ENCODE measurements around the gene DCTD.
"Not testable (repeated sequence)": the region's sequence is repeated elsewhere in the genome, so short reads cannot be mapped to it uniquely, and the experiment has no call there.

DCTD gene

GRCh38 chr4:182921608-182922007, 4.4 kb upstream of the DCTD start:
- no peak for DNase-seq (ENCODE audit: low read depth)

- no peak for DNase-seq (ENCODE audit: low read depth)
These were observed 3.5 kb upstream of the DCTD start for GRCh38 chr4:182920676-182921075.

- DNase-seq (ENCODE audit: low read depth): peak; percentile 19
These were observed 1.7 kb upstream of the DCTD start for GRCh38 chr4:182918791-182919302.

- no peak for DNase-seq (ENCODE audit: low read depth)
These were observed 940 bp upstream of the DCTD start for GRCh38 chr4:182918044-182918607.

GRCh38 chr4:182916483-182917181, 554 bp downstream of the DCTD start:
- DNase-seq (ENCODE audit: low read depth): peak; percentile 12

- no peak for DNase-seq (ENCODE audit: low read depth)
These were observed 2.8 kb downstream of the DCTD start for GRCh38 chr4:182914357-182914756.

- no peak for DNase-seq (ENCODE audit: low read depth)
These were observed 3.6 kb downstream of the DCTD start for GRCh38 chr4:182913621-182914020.

GRCh38 chr4:182913036-182913435, 4.2 kb downstream of the DCTD start:
- DNase-seq (ENCODE audit: low read depth): no peak

GRCh38 chr4:182908124-182908523, 9.1 kb downstream of the DCTD start:
- DNase-seq (ENCODE audit: low read depth): no peak

- no peak for DNase-seq (ENCODE audit: low read depth)
These were observed 9.8 kb downstream of the DCTD start for GRCh38 chr4:182907396-182907795.

- DNase-seq (ENCODE audit: low read depth): no peak
These were observed 10.4 kb downstream of the DCTD start for GRCh38 chr4:182906786-182907185.

GRCh38 chr4:182905038-182905437, 12.1 kb downstream of the DCTD start:
- no peak for DNase-seq (ENCODE audit: low read depth)

- DNase-seq (ENCODE audit: low read depth): no peak
These were observed 12.9 kb downstream of the DCTD start for GRCh38 chr4:182904211-182904761.

- DNase-seq (ENCODE audit: low read depth): no peak
These were observed 14.2 kb downstream of the DCTD start for GRCh38 chr4:182903013-182903412.

- DNase-seq (ENCODE audit: low read depth): no peak
These were observed 15.8 kb downstream of the DCTD start for GRCh38 chr4:182901337-182901736.

- not testable (repeated sequence) for DNase-seq (ENCODE audit: low read depth)
These were observed 17.2 kb downstream of the DCTD start for GRCh38 chr4:182900021-182900420.

- no peak for DNase-seq (ENCODE audit: low read depth)
These were observed 18.7 kb downstream of the DCTD start for GRCh38 chr4:182898479-182898799.

- no peak for DNase-seq (ENCODE audit: low read depth)
These were observed 19.3 kb downstream of the DCTD start for GRCh38 chr4:182897601-182898478.

GRCh38 chr4:182896421-182896820, 20.8 kb downstream of the DCTD start:
- DNase-seq (ENCODE audit: low read depth): no peak

- no peak for DNase-seq (ENCODE audit: low read depth)
These were observed 21.3 kb downstream of the DCTD start for GRCh38 chr4:182895791-182896292.

GRCh38 chr4:182894681-182895275, 22.4 kb downstream of the DCTD start:
- DNase-seq (ENCODE audit: low read depth): no peak

- no peak for DNase-seq (ENCODE audit: low read depth)
These were observed 23.6 kb downstream of the DCTD start for GRCh38 chr4:182893474-182894080.
